Nephron progenitor cell (in vitro differentiated cells): ENCODE measurements around the gene CBARP.

Experiments
- DNase-seq: peaks from one replicate; pipeline ENCODE4 v3.0.0; 2021
- H3K27ac Mint-ChIP-seq: 2 replicates; pipeline ENCODE4 v1.8.0; 2021; ENCODE audit warnings: mild to moderate bottlenecking, moderate library complexity, mixed read lengths
- H3K27me3 Mint-ChIP-seq: 2 replicates; pipeline ENCODE4 v1.8.0; 2021; ENCODE audit warnings: mild to moderate bottlenecking, low read depth, mixed read lengths; ENCODE audit not compliant: poor library complexity
- H3K36me3 Mint-ChIP-seq: 2 replicates; pipeline ENCODE4 v1.8.0; 2021; ENCODE audit warnings: low read depth, mixed read lengths
- H3K4me1 Mint-ChIP-seq: 2 replicates; pipeline ENCODE4 v1.8.0; 2021; ENCODE audit warnings: mixed read lengths
- H3K4me3 Mint-ChIP-seq: 2 replicates; pipeline ENCODE4 v1.8.0; 2021; ENCODE audit warnings: mild to moderate bottlenecking, moderate library complexity, mixed read lengths
- H3K9me3 Mint-ChIP-seq: 2 replicates; pipeline ENCODE4 v1.8.0; 2021; ENCODE audit warnings: mild to moderate bottlenecking, moderate library complexity, mixed read lengths
- CTCF ChIP-seq: fragments of 200-600 bp; sonication (generic); IDR thresholded peaks from 2 replicates; pipeline ENCODE4 v1.5.0; 2021; ENCODE audit warnings: antibody characterized with exemption

The CBARP gene

GRCh38 chr19:1276628-1277022 lies 38.8 kb upstream of the CBARP start:
- peaks cover 6% of the 10 kb centered on the region for H3K27me3 Mint-ChIP-seq
- H3K4me1 Mint-ChIP-seq: peaks cover 47% of the 10 kb centered on the region
- H3K27ac Mint-ChIP-seq: peak overlapping the region; percentile 95
- H3K4me3 Mint-ChIP-seq: peak overlapping the region; percentile 74
- no peaks in the 10 kb centered on the region for H3K9me3 Mint-ChIP-seq
- DNase-seq: no peak
- no peak for TF ChIP-seq CTCF
- H3K36me3 Mint-ChIP-seq: peaks cover 22% of the 10 kb centered on the region

GRCh38 chr19:1275976-1276627 lies 38.3 kb upstream of the CBARP start:
- H3K4me3 Mint-ChIP-seq: peak overlapping the region; percentile 85
- TF ChIP-seq CTCF: no peak
- peaks cover 25% of the 10 kb centered on the region for H3K36me3 Mint-ChIP-seq
- peak overlapping the region; percentile 99 for H3K27ac Mint-ChIP-seq
- no peak for DNase-seq
- peaks cover 52% of the 10 kb centered on the region for H3K4me1 Mint-ChIP-seq
- peaks cover 3% of the 10 kb centered on the region for H3K27me3 Mint-ChIP-seq
- H3K9me3 Mint-ChIP-seq: no peaks in the 10 kb centered on the region

- Mint-ChIP-seq H3K27ac (peak within 1 kb of the TSS; percentile 99), H3K4me1 (peaks cover 56% of the 10 kb centered on the region), H3K4me3 (peak within 1 kb of the TSS; percentile 85), H3K27me3 (peaks cover 3% of the 10 kb centered on the region), H3K36me3 (peaks cover 32% of the 10 kb centered on the region), H3K9me3 (no peaks in the 10 kb centered on the region)
- peak; percentile 93 for DNase-seq
- TF ChIP-seq CTCF: no peak
Observed at GRCh38 chr19:1275260-1275975, 37.6 kb upstream of the CBARP start, which contains the start of gene FAM174C. Gene FAM174C (plus strand): TSS chr19:1275530. CDS start chr19:1275550, 20 bp downstream.

GRCh38 chr19:1274852-1275259 lies 37.1 kb upstream of the CBARP start:
- Mint-ChIP-seq H3K27ac (peak overlapping the region; percentile 94), H3K4me1 (peaks cover 56% of the 10 kb centered on the region), H3K9me3 (no peaks in the 10 kb centered on the region), H3K27me3 (peaks cover 3% of the 10 kb centered on the region), H3K36me3 (peaks cover 38% of the 10 kb centered on the region), H3K4me3 (peak overlapping the region; percentile 72)
- no peak for DNase-seq
- TF ChIP-seq CTCF: no peak

- Mint-ChIP-seq H3K4me3 (peak overlapping the region; percentile 72), H3K27me3 (peaks cover 3% of the 10 kb centered on the region), H3K9me3 (no peaks in the 10 kb centered on the region), H3K27ac (peak overlapping the region; percentile 95), H3K36me3 (peaks cover 38% of the 10 kb centered on the region), H3K4me1 (peaks cover 54% of the 10 kb centered on the region)
- no peak for TF ChIP-seq CTCF
- DNase-seq: no peak
Observed at GRCh38 chr19:1274081-1274851, 36.5 kb upstream of the CBARP start.
